Coronary artery (tissue), 2 donors: Measurements from ENCODE around the gene TBCE.

Experiments used
- DNase-seq: peaks from one replicate; pipeline ENCODE4 v3.0.0-alpha.2; 2017; ENCODE audit warnings: low spot score
- H3K27ac ChIP-seq, 2 donors: fragments of 200-600 bp; sonication (generic); one replicate each; pipeline ENCODE4 v1.5.1; 2016 to 2019
- H3K4me3 ChIP-seq: fragments of 200-600 bp; sonication (generic); 2 replicates; pipeline ENCODE4 v1.5.1; 2016; ENCODE audit warnings: mild to moderate bottlenecking, moderate library complexity
- CTCF ChIP-seq: fragments of 200-600 bp; sonication (generic); IDR thresholded peaks from one replicate; pipeline ENCODE4 v1.5.1; 2019; ENCODE audit warnings: antibody characterized with exemption

Gene TBCE

DNA sequence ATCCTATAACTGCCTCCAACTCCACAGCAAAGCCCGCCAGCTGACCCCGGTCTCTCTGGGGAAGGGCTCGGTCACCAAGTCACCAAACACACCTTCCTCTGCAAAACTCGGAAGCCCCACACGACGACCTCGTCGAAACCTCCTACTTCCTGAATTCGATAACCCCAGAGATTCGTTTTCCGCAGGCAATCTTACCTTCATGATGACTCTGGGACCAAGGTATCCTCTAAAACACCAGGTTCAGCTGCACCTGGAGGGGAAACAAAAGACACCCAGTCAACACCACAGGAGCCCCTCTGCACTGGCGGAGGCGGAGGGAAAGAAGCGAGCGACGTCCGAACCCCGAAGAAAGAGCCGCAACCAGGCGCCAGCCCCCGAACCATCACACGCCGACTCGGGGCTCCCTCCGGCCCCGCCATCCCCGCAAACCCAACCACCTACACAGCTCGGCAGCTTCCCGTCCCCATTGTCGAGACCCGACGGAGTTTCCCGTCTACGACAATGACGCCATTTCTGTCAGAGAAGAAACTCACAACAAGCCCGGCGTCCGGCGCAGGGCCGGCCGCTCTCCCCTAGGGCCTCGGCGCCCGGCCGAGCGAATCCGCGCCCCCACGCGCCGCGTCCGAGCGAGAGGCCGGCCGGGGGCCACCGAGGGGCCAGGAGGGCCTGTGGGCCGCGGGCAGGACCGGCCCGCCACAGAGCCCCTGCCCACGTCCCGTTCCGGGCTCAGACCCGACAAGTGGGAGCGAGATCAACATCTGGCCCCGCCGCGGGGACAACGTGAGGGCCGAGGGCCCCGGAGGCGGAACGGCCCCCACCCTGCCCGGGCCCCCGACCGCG lies 40.3 kb upstream of the TBCE start:
- DNase-seq: peak; percentile 77
- Histone ChIP-seq H3K27ac (peak overlapping the region; percentile 96 to 99), H3K4me3 (peak overlapping the region; percentile 93)
- no peak for TF ChIP-seq CTCF

GRCh38 chr1:235327559-235328270 lies 39.5 kb upstream of the TBCE start, which contains the start of gene ARID4B:
TSS of gene ARID4B (minus strand) at chr1:235328179. CDS start at chr1:235326919, 1,260 bp downstream.
- Histone ChIP-seq H3K27ac (peak within 1 kb of the TSS; percentile 98 to 99), H3K4me3 (peak within 1 kb of the TSS; percentile 93)
- no peak for TF ChIP-seq CTCF
- no peak for DNase-seq

- H3K27ac ChIP-seq: peak within 1 kb of the TSS; percentile 98 to 99
- no peak for TF ChIP-seq CTCF
- DNase-seq: peak; percentile 99
- H3K4me3 ChIP-seq: peak within 1 kb of the TSS; percentile 93
Observed at GRCh38 chr1:235328271-235329138, 38.7 kb upstream of the TBCE start, which contains the start of gene GGPS1. TSS of gene GGPS1 (plus strand) at chr1:235328570. CDS start at chr1:235335265, 6,695 bp downstream.

DNA sequence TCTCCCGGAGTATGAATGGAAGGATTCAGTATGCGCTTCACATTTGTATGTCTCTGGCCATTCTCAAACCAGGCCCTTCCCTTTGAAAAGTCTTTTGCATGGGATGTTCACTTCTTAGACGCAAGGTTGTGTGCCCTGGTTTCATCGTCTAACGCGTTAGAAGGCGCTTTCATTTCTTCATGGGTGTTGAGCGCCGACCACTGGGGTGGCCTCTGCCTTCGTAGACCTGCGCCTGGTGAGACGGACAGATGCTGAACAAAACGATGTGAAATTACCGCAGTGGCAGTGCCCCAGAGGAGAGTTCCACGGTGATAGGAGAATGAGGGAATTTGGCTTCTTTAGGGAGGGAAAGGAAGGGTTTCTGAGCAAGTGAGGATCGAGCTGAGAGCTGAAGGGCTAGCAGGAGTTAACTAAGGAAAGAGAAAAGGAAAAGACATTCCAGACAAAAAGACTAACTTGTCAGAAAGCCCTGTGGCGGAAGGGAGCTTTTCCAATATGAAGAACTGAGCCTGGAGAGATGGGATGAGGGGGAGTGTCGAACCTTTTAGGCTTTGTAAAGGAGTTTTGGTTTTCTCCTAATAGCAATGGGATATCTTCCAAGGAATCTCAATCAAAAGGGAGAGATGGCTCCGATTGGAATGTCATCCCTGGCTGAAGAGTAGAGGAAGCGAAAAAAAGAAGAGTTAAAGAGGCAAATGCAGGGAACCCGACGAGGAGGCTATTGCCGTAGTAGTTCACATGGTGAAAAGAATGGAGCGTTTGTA lies 37.9 kb upstream of the TBCE start:
- Histone ChIP-seq H3K4me3 (peak overlapping the region; percentile 82), H3K27ac (peak overlapping the region; percentile 81 to 98)
- no peak for TF ChIP-seq CTCF
- DNase-seq: peak; percentile 74

DNA sequence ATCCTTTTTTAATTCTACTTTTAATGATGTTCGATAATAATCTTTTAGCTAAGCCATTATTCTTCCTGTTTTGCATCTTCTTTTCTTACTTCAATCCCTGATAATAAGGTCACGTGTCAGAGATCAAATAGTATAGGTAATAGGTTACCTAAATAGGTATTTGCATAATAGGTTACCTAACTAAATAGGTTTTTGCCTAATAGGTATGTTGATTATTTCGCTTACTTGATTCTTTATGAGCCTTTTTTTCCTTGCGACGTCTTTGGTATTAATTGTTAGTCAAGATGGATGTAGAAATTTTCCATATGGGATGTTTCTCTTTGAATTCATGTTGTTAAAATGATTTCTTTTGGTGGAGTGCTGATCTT lies 36.3 kb upstream of the TBCE start:
- no peak overlapping the region for H3K4me3 ChIP-seq
- no peak for DNase-seq
- no peak for TF ChIP-seq CTCF
- H3K27ac ChIP-seq: no peak overlapping the region

DNA sequence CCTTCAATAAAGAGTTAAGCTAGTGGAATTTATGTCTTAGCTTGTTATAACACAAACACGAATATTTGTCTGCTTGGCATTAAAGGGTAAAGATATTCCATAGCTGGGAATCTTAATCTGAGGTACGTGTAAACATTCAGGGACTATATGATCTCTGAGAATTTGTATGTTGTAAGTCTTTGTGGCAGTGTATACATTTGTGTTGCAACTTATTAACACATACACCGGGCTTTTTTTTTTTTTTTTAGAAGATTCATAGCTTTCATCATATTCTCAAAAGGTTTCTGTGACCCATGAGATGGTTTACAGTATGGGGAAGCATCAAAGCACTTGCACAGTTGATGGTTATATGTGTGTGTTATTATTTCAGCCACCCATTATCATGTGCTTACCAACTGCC lies 35.8 kb upstream of the TBCE start:
- H3K4me3 ChIP-seq: no peak overlapping the region
- TF ChIP-seq CTCF: no peak
- no peak for DNase-seq
- H3K27ac ChIP-seq: no peak overlapping the region
